GM23248 (cell line): ENCODE data around the gene TTC39C. TPM values are rescaled to one million over a fixed set of nuclear protein-coding genes. Genes with fewer than 3 reads are reported as not detected.

Experiments used
- DNase-seq: peaks from one replicate; pipeline ENCODE4 v3.0.0-alpha.2; 2015
- H2AFZ ChIP-seq: fragments of 200-600 bp; sonication (generic); 2 replicates; pipeline ENCODE4 v1.6.1; 2016; ENCODE audit warnings: antibody characterized with exemption
- H3F3A ChIP-seq: fragments of 200-600 bp; sonication (generic); 2 replicates; pipeline ENCODE4 v1.6.1; 2016; ENCODE audit warnings: mild to moderate bottlenecking, antibody characterized with exemption, mixed run types; ENCODE audit not compliant: insufficient read depth
- H3K27ac ChIP-seq: fragments of 200-600 bp; sonication (generic); 2 replicates; pipeline ENCODE4 v1.5.1; 2016; ENCODE audit warnings: mild to moderate bottlenecking
- H3K27me3 ChIP-seq: fragments of 200-600 bp; sonication (generic); replicated peaks from 2 replicates; pipeline ENCODE4 v1.6.1; 2016; ENCODE audit warnings: mild to moderate bottlenecking; ENCODE audit not compliant: insufficient read depth
- H3K36me3 ChIP-seq: fragments of 200-600 bp; sonication (generic); 2 replicates; pipeline ENCODE4 v1.6.1; 2016; ENCODE audit warnings: low read depth, mild to moderate bottlenecking
- H3K4me1 ChIP-seq: fragments of 200-600 bp; sonication (generic); 2 replicates; pipeline ENCODE4 v1.6.1; 2016; ENCODE audit warnings: mild to moderate bottlenecking; ENCODE audit not compliant: insufficient read depth
- H3K4me2 ChIP-seq: fragments of 200-600 bp; sonication (generic); one replicate; pipeline ENCODE4 v1.6.1; 2016; ENCODE audit warnings: mild to moderate bottlenecking; ENCODE audit not compliant: unreplicated experiment
- H3K4me3 ChIP-seq: fragments of 200-600 bp; sonication (generic); 2 replicates; pipeline ENCODE4 v1.5.1; 2016; ENCODE audit warnings: mild to moderate bottlenecking
- H3K79me2 ChIP-seq: fragments of 200-600 bp; sonication (generic); 2 replicates; pipeline ENCODE4 v1.6.1; 2016; ENCODE audit warnings: mild to moderate bottlenecking; ENCODE audit not compliant: insufficient read depth
- H3K9ac ChIP-seq: fragments of 200-600 bp; sonication (generic); 2 replicates; pipeline ENCODE4 v1.6.1; 2016; ENCODE audit warnings: mild to moderate bottlenecking
- H3K9me2 ChIP-seq: fragments of 200-600 bp; sonication (generic); 2 replicates; pipeline ENCODE4 v1.6.1; 2016; ENCODE audit warnings: mixed run types, mild to moderate bottlenecking, moderate library complexity; ENCODE audit not compliant: insufficient read depth
- H3K9me3 ChIP-seq: fragments of 200-600 bp; sonication (generic); one replicate; pipeline ENCODE4 v1.6.1; 2017; ENCODE audit warnings: low read depth
- H4K20me1 ChIP-seq: fragments of 200-600 bp; sonication (generic); 2 replicates; pipeline ENCODE4 v1.6.0; 2016; ENCODE audit not compliant: insufficient read depth
- EZH2 ChIP-seq: fragments of 200-600 bp; sonication (generic); IDR thresholded peaks from 2 replicates; pipeline ENCODE4 v1.6.1; 2018; ENCODE audit warnings: antibody characterized with exemption, mild to moderate bottlenecking; ENCODE audit not compliant: insufficient read depth, poor library complexity, severe bottlenecking
- EZH2phosphoT487 ChIP-seq: fragments of 200-600 bp; sonication (generic); IDR thresholded peaks from 2 replicates; pipeline ENCODE4 v1.6.1; 2018; ENCODE audit warnings: antibody characterized with exemption, moderate library complexity, mild to moderate bottlenecking, low read depth; ENCODE audit not compliant: insufficient read depth
- WGBS, 2 experiments: methylation state at CpG; one replicate each; pipeline ENCODE4 v1.1.6; 2015 to 2017; ENCODE audit warnings: low lambda C conversion rate in 2 of 2, low coverage in 1 of 2; ENCODE audit errors: missing lambda C conversion rate in 2 of 2; 5-methylcytosine and 5-hydroxymethylcytosine counted together
- in situ Hi-C: fragments of 300-500 bp; cut with MboI; formaldehyde crosslinking; loops from 2 replicates; pipeline ENCODE4 v1.15.0; 2020
- polyA plus RNA-seq: library from polyadenylated mRNA; unstranded; fragments of >200 nt; fragmentation: Nextera tagmentation; extraction: Ambion mirVana; gene quantifications from 2 replicates; pipeline ENCODE4 v1.2.1, GENCODE V29; 2016
- total RNA-seq: library from RNA; depleted of rRNA; stranded (reverse); fragments of >200 nt; shearing (Covaris generic); gene quantifications from 2 replicates; pipeline ENCODE4 v1.2.3, GENCODE V29; 2014

Gene TTC39C
- total and polyA plus RNA-seq, 2 experiments from 2014 or later, result 15.7 to 24.3 TPM

DNA sequence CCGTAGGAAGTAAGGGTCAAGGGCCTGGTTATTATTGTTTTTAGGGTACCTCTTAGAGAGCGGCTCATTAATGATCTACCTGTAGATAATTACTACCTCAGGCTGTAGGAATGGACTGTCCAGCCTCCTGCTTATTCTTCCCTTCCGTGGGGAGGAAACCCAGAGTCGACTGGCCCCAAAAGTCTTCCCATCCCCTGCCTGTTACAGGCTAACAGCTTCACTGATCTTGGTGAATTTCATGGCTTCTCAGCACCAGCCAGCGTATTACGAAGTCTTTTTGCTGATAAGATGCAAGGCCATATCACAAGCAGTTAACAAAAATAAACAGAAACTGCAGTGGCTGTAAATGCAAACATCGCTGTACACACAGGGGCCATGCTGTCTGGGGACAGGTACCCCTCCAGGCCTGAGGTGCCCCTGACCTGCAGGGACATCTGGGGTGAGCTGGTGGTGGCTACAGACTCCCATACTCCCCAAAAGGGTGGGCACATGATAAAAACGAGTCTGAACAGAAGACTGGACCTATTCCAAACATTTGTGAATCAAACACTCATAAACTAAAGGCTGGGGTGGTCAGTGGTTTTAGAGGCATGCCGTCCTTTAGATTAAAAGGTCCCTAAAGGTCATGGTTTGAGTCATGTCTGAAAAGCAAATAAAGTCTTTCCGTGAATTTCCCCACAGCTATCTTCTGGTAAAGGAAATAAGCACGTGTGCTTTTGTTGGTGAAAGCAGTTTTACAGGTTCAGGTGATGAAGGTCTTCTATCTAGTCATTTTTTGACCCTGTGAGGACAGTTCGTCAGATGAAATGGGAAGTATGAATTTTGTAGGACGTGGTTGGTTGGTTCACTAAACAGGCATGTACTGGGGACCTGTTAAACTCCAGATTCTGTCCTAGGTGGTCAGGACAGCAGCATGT lies 36.7 kb downstream of the TTC39C start:
- Histone ChIP-seq H3K4me1 (peaks cover 10% of the 10 kb centered on the region; the same call in 1 of the 2 replicates), H3K27me3 (no peaks in the 10 kb centered on the region), H3K4me3 (no peak overlapping the region), H4K20me1 (no peaks in the 10 kb centered on the region), H3K9me3 (no peaks in the 10 kb centered on the region), H3K36me3 (no peaks in the 10 kb centered on the region), H2AFZ (no peak overlapping the region), H3F3A (peaks cover 14% of the 10 kb centered on the region; the same call in 1 of the 2 replicates), H3K9me2 (no peaks in the 10 kb centered on the region), H3K79me2 (peaks cover 57% of the 10 kb centered on the region), H3K4me2 (no peak overlapping the region), H3K27ac (no peak overlapping the region), H3K9ac (no peak overlapping the region)
- WGBS, 2 experiments, result 84 to 87% methylated on average over 13 of the region's 13 CpGs
- no peak for TF ChIP-seq EZH2phosphoT487
- no peak for TF ChIP-seq EZH2
- in situ Hi-C loops, result no loop called here
- no peak for DNase-seq

DNA sequence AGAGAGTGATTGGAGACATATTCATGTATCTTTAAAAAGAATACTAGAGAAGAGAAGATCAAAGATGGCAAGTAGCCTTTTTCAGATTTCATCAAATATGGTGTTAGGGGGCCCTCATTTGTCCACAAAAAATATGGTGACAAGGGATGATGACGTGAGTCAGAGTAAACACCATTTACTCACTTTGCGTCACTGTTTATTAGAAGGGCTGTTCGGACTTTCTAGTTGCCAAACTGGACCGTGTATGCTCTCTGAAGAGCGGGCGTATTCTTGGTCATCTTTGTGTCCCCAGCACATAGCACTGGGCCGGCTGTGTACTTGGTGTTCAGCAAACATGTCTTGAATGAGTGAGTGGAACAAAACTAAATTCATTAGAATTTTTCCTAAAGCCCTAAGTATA lies 37.5 kb downstream of the TTC39C start:
- Histone ChIP-seq H3K9ac (no peak overlapping the region), H3K4me1 (peaks cover 10% of the 10 kb centered on the region; the same call in 1 of the 2 replicates), H3K4me3 (no peak overlapping the region), H2AFZ (no peak overlapping the region), H3F3A (peaks cover 14% of the 10 kb centered on the region; the same call in 1 of the 2 replicates), H3K27ac (no peak overlapping the region), H3K9me3 (no peaks in the 10 kb centered on the region), H4K20me1 (no peaks in the 10 kb centered on the region), H3K79me2 (peaks cover 56% of the 10 kb centered on the region), H3K4me2 (no peak overlapping the region), H3K36me3 (no peaks in the 10 kb centered on the region), H3K9me2 (no peaks in the 10 kb centered on the region), H3K27me3 (no peaks in the 10 kb centered on the region)
- no peak for DNase-seq
- 91 to 93% methylated on average over 7 of the region's 7 CpGs for WGBS, 2 experiments
- in situ Hi-C loops, result no loop called here
- TF ChIP-seq EZH2 (no peak), EZH2phosphoT487 (no peak)

DNA sequence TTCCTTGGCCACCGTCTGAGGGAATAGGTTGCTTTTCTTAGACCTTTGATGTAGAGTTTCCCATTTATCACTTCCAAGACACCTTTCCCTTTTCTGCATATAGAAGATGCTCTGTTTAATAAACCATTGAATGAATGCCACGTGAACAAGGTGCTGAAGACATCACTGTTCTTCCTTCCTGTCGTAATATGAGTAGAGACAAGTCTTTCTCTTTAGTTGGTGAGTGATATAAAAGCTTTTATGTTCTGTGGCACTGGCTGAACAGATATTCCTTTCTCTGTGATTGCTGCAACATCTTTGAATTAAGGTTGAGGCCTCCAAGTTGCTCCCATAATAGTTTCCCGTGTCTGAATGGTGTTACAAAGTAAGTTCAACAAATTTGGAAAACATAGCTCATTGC lies 38.7 kb downstream of the TTC39C start:
- no peak for TF ChIP-seq EZH2phosphoT487
- TF ChIP-seq EZH2, result no peak
- H4K20me1 ChIP-seq, result no peaks in the 10 kb centered on the region
- in situ Hi-C loops, result no loop called here

GRCh38 chr18:24054130-24054529 lies 39.6 kb downstream of the TTC39C start:
- peaks cover 68% of the 10 kb centered on the region for H3K79me2 ChIP-seq
- 34 to 36% methylated on average over 4 of the region's 4 CpGs for WGBS, 2 experiments
- no peak overlapping the region for H3K4me2 ChIP-seq
- in situ Hi-C loops, result no loop called here
- no peak overlapping the region for H3K27ac ChIP-seq
- no peaks in the 10 kb centered on the region for H3K9me3 ChIP-seq
- H3K9ac ChIP-seq, result no peak overlapping the region
- no peaks in the 10 kb centered on the region for H3K9me2 ChIP-seq
- H3K36me3 ChIP-seq, result no peaks in the 10 kb centered on the region
- H3K4me3 ChIP-seq, result no peak overlapping the region
- no peaks in the 10 kb centered on the region for H4K20me1 ChIP-seq
- peaks cover 10% of the 10 kb centered on the region; the same call in 1 of the 2 replicates for H3K4me1 ChIP-seq
- no peak overlapping the region for H2AFZ ChIP-seq
- no peak for TF ChIP-seq EZH2phosphoT487
- TF ChIP-seq EZH2, result no peak
- no peaks in the 10 kb centered on the region for H3K27me3 ChIP-seq
- DNase-seq, result peak; percentile 52
- H3F3A ChIP-seq, result peaks cover 14% of the 10 kb centered on the region; the same call in 1 of the 2 replicates

More for the DNA sequence above, 38.7 kb downstream of the TTC39C start:
- Histone ChIP-seq H3K27ac (no peak overlapping the region), H3K27me3 (no peaks in the 10 kb centered on the region), H3K36me3 (no peaks in the 10 kb centered on the region), H3K4me3 (no peak overlapping the region), H3F3A (peaks cover 14% of the 10 kb centered on the region; the same call in 1 of the 2 replicates), H3K9me2 (no peaks in the 10 kb centered on the region), H2AFZ (no peak overlapping the region), H3K9me3 (no peaks in the 10 kb centered on the region), H3K79me2 (peaks cover 59% of the 10 kb centered on the region), H3K9ac (no peak overlapping the region), H3K4me1 (peaks cover 10% of the 10 kb centered on the region; the same call in 1 of the 2 replicates), H3K4me2 (no peak overlapping the region)
- WGBS, 2 experiments, result 86 to 92% methylated on average over 4 of the region's 4 CpGs
- no peak for DNase-seq
